GM12891 (cell line): ENCODE results near the gene AP5S1.

Experiments
- DNase-seq: peaks from one replicate; pipeline ENCODE4 v3.0.0; 2011; ENCODE audit warnings: low spot score; ENCODE audit not compliant: insufficient read length
- FAIRE-seq: peaks from 2 replicates; lab custom pipeline; 2011; peaks lifted over from hg19 to GRCh38; lab: Jason Lieb, UNC
- PAX5 ChIP-seq: IDR thresholded peaks from 2 replicates; pipeline ENCODE4 v1.6.1; 2011; ENCODE audit warnings: low read length, moderate library complexity, mild to moderate bottlenecking; ENCODE audit not compliant: insufficient read depth, severe bottlenecking
- POLR2A ChIP-seq: IDR thresholded peaks from 2 replicates; pipeline ENCODE4 v1.6.1; 2011; ENCODE audit warnings: low read depth, low read length, control low read depth
- POLR2AphosphoS5 ChIP-seq: IDR thresholded peaks from 2 replicates; pipeline ENCODE4 v1.6.1; 2011; ENCODE audit warnings: low read depth, low read length, control low read depth
- POU2F2 ChIP-seq: IDR thresholded peaks from 2 replicates; pipeline ENCODE4 v1.6.1; 2011; ENCODE audit warnings: low read depth, mild to moderate bottlenecking, control low read depth, low read length, moderate library complexity
- SPI1 ChIP-seq: IDR thresholded peaks from 2 replicates; pipeline ENCODE4 v1.6.1; 2011; ENCODE audit warnings: low read depth, low read length, control low read depth
- TAF1 ChIP-seq: IDR thresholded peaks from 2 replicates; pipeline ENCODE4 v1.6.1; 2011; ENCODE audit warnings: low read depth, low read length, control low read depth

Gene AP5S1

GRCh38 chr20:3846740-3847428 is 26.5 kb downstream of the AP5S1 start, which contains the start of gene MAVS:
MAVS (plus strand) TSS chr20:3846834; CDS start chr20:3854625, 7,791 bp downstream.
- FAIRE-seq (peak; percentile 95), DNase-seq (peak; percentile 96)
- TF ChIP-seq PAX5 (no peak), TAF1 (peak; percentile 63), POU2F2 (peak; percentile 14; the same call in 1 of the 2 replicates), SPI1 (0 out of 2 replicates have a peak, but pooled peaks have one; percentile 0), POLR2AphosphoS5 (0 out of 2 replicates have a peak, but pooled peaks have one; percentile 55), POLR2A (peak; percentile 79)

GRCh38 chr20:3847429-3847940 is 27.1 kb downstream of the AP5S1 start:
- DNase-seq (no peak), FAIRE-seq (peak; percentile 38)
- no peak for TF ChIP-seq SPI1
- TF ChIP-seq PAX5 = no peak
- TF ChIP-seq POLR2A = no peak
- no peak for TF ChIP-seq POLR2AphosphoS5
- TF ChIP-seq POU2F2 = no peak
- TF ChIP-seq TAF1 = 0 out of 2 replicates have a peak, but pooled peaks have one; percentile 22

GRCh38 chr20:3848565-3848964 is 28.2 kb downstream of the AP5S1 start:
- TF ChIP-seq SPI1 = no peak
- TF ChIP-seq POLR2A = no peak
- no peak for TF ChIP-seq PAX5
- no peak for TF ChIP-seq TAF1
- TF ChIP-seq POLR2AphosphoS5 = no peak
- TF ChIP-seq POU2F2 = no peak
- DNase-seq (no peak), FAIRE-seq (no peak)

GRCh38 chr20:3854462-3854871 is 34.1 kb downstream of the AP5S1 start:
- no peak for DNase-seq
- no peak for FAIRE-seq
- TF ChIP-seq POU2F2 = no peak
- TF ChIP-seq SPI1 = no peak
- TF ChIP-seq POLR2AphosphoS5 = no peak
- TF ChIP-seq PAX5 = no peak
- no peak for TF ChIP-seq TAF1
- no peak for TF ChIP-seq POLR2A

- TF ChIP-seq PAX5 (no peak), POU2F2 (no peak), TAF1 (no peak)
- DNase-seq = no peak
- FAIRE-seq = no peak
Observed at GRCh38 chr20:3857405-3857804, 37.1 kb downstream of the AP5S1 start.

- FAIRE-seq (no peak), DNase-seq (no peak)
Observed at GRCh38 chr20:3858689-3859088, 38.3 kb downstream of the AP5S1 start.

GRCh38 chr20:3861191-3861590 is 40.8 kb downstream of the AP5S1 start:
- FAIRE-seq (no peak), DNase-seq (no peak)
- TF ChIP-seq POLR2AphosphoS5 (no peak), PAX5 (no peak), POLR2A (no peak), TAF1 (no peak), SPI1 (no peak), POU2F2 (no peak)

More at GRCh38 chr20:3858689-3859088, 38.3 kb downstream of the AP5S1 start:
- TF ChIP-seq POLR2A (no peak), POLR2AphosphoS5 (no peak), SPI1 (no peak), POU2F2 (no peak), TAF1 (no peak), PAX5 (no peak)

GRCh38 chr20:3862333-3862732 is 42.0 kb downstream of the AP5S1 start:
- DNase-seq (no peak), FAIRE-seq (no peak)
- TF ChIP-seq POLR2AphosphoS5 = no peak
- TF ChIP-seq TAF1 = no peak

- FAIRE-seq = no peak
- TF ChIP-seq POU2F2 (no peak), TAF1 (no peak), PAX5 (no peak), POLR2AphosphoS5 (no peak), SPI1 (no peak), POLR2A (no peak)
- DNase-seq = no peak
Observed at GRCh38 chr20:3863317-3863716, 43.0 kb downstream of the AP5S1 start.

GRCh38 chr20:3864518-3864917 is 44.2 kb downstream of the AP5S1 start:
- TF ChIP-seq SPI1 (no peak), POLR2AphosphoS5 (no peak), POLR2A (no peak), PAX5 (no peak), POU2F2 (no peak), TAF1 (no peak)
- FAIRE-seq = no peak

More at GRCh38 chr20:3864518-3864917, 44.2 kb downstream of the AP5S1 start:
- DNase-seq = no peak
